GM23338 (cell line): ENCODE results near the gene ZNF185. TPM values are rescaled to one million over a fixed set of nuclear protein-coding genes. Genes with fewer than 3 reads are reported as not detected.

Experiments used
- ATAC-seq: fragments of 200-7000 bp; cut with Tn5 transposase; 3 replicates; pipeline ENCODE4 v1.9.1; 2020
- DNase-seq: peaks from one replicate; pipeline ENCODE4 v3.0.0-alpha.2; 2015; ENCODE audit warnings: low spot score
- H2AFZ ChIP-seq: fragments of 200-600 bp; sonication (generic); 2 replicates; pipeline ENCODE4 v1.8.0; 2016; ENCODE audit warnings: antibody characterized with exemption, mild to moderate bottlenecking, moderate library complexity
- H3F3A ChIP-seq: fragments of 200-600 bp; sonication (generic); replicated peaks from 2 replicates; pipeline ENCODE4 v1.8.0; 2017; ENCODE audit warnings: antibody characterized with exemption, mixed run types, low read depth
- H3K27ac ChIP-seq: fragments of 200-600 bp; sonication (generic); 2 replicates; pipeline ENCODE4 v1.6.1; 2016; ENCODE audit warnings: low read depth
- H3K27me3 ChIP-seq: fragments of 200-600 bp; sonication (generic); 2 replicates; pipeline ENCODE4 v1.8.0; 2016; ENCODE audit warnings: mild to moderate bottlenecking, mixed run types, moderate library complexity; ENCODE audit not compliant: insufficient read depth
- H3K36me3 ChIP-seq: fragments of 200-600 bp; sonication (generic); 2 replicates; pipeline ENCODE4 v1.8.0; 2016; ENCODE audit warnings: mild to moderate bottlenecking; ENCODE audit not compliant: insufficient read depth
- H3K4me1 ChIP-seq: fragments of 200-600 bp; sonication (generic); 2 replicates; pipeline ENCODE4 v1.8.0; 2016; ENCODE audit warnings: mild to moderate bottlenecking, moderate library complexity; ENCODE audit not compliant: insufficient read depth
- H3K4me2 ChIP-seq: fragments of 200-600 bp; sonication (generic); 2 replicates; pipeline ENCODE4 v1.7.1; 2017; ENCODE audit warnings: mixed run types
- H3K4me3 ChIP-seq: fragments of 200-600 bp; sonication (generic); 2 replicates; pipeline ENCODE4 v1.6.1; 2016; ENCODE audit warnings: mixed run types
- H3K79me2 ChIP-seq: fragments of 200-600 bp; sonication (generic); replicated peaks from 2 replicates; pipeline ENCODE4 v1.8.0; 2017; ENCODE audit warnings: mild to moderate bottlenecking; ENCODE audit not compliant: insufficient read depth
- H3K9me2 ChIP-seq: fragments of 200-600 bp; sonication (generic); 2 replicates; pipeline ENCODE4 v1.8.0; 2017; ENCODE audit not compliant: insufficient read depth
- H4K20me1 ChIP-seq: fragments of 200-600 bp; sonication (generic); replicated peaks from 2 replicates; pipeline ENCODE4 v1.8.0; 2017; ENCODE audit warnings: mild to moderate bottlenecking; ENCODE audit not compliant: insufficient read depth
- H3K27ac Mint-ChIP-seq: 2 replicates; pipeline ENCODE4 v1.8.0; 2020; ENCODE audit warnings: inconsistent platforms, mild to moderate bottlenecking, moderate library complexity, mixed read lengths
- H3K27me3 Mint-ChIP-seq: 3 replicates; pipeline ENCODE4 v1.8.0; 2022; ENCODE audit warnings: low read depth, mild to moderate bottlenecking, moderate library complexity, mixed read lengths, inconsistent platforms; ENCODE audit not compliant: insufficient read depth, poor library complexity
- H3K36me3 Mint-ChIP-seq: 3 replicates; pipeline ENCODE4 v1.8.0; 2021; ENCODE audit warnings: low read depth, mild to moderate bottlenecking, inconsistent platforms, moderate library complexity, mixed read lengths
- H3K4me1 Mint-ChIP-seq: 3 replicates; pipeline ENCODE4 v1.8.0; 2020; ENCODE audit warnings: mild to moderate bottlenecking, inconsistent platforms, mixed read lengths
- H3K4me3 Mint-ChIP-seq: 3 replicates; pipeline ENCODE4 v1.8.0; 2021; ENCODE audit warnings: moderate library complexity, mild to moderate bottlenecking, inconsistent platforms, mixed read lengths
- H3K9me3 Mint-ChIP-seq: 3 replicates; pipeline ENCODE4 v1.8.0; 2020; ENCODE audit warnings: moderate library complexity, mild to moderate bottlenecking, inconsistent platforms, mixed read lengths
- CREB1 ChIP-seq: fragments of 250-450 bp; sonication (Bioruptor Pico); IDR thresholded peaks from 2 replicates; pipeline ENCODE4 v1.5.0; 2020; ENCODE audit warnings: low read depth, mild to moderate bottlenecking, moderate library complexity
- EZH2 ChIP-seq: fragments of 200-600 bp; sonication (generic); IDR thresholded peaks from one replicate; pipeline ENCODE4 v1.8.0; 2017; ENCODE audit warnings: antibody characterized with exemption, mild to moderate bottlenecking, low read depth; ENCODE audit not compliant: unreplicated experiment
- EZH2phosphoT487 ChIP-seq: fragments of 200-600 bp; sonication (generic); IDR thresholded peaks from one replicate; pipeline ENCODE4 v1.8.1; 2018; ENCODE audit warnings: antibody characterized with exemption; ENCODE audit not compliant: unreplicated experiment
- JUNB ChIP-seq: IDR thresholded peaks from one replicate; pipeline ENCODE4 v1.6.1; 2016; ENCODE audit warnings: antibody characterized with exemption; ENCODE audit not compliant: unreplicated experiment
- NANOG ChIP-seq: IDR thresholded peaks from 2 replicates; pipeline ENCODE4 v1.6.1; 2016; ENCODE audit warnings: antibody characterized with exemption, borderline replicate concordance
- POLR2AphosphoS5 ChIP-seq: IDR thresholded peaks from 2 replicates; pipeline ENCODE4 v1.6.1; 2016; ENCODE audit warnings: antibody characterized with exemption, low read depth
- REST ChIP-seq: IDR thresholded peaks from one replicate; pipeline ENCODE4 v1.6.1; 2018; ENCODE audit warnings: antibody characterized with exemption; ENCODE audit not compliant: unreplicated experiment
- STAT1 ChIP-seq: IDR thresholded peaks from one replicate; pipeline ENCODE4 v1.6.1; 2016; ENCODE audit warnings: antibody characterized with exemption; ENCODE audit not compliant: unreplicated experiment
- ZNF114 ChIP-seq: fragments of 250-450 bp; sonication (Bioruptor Pico); IDR thresholded peaks from 2 replicates; pipeline ENCODE4 v1.5.0; 2020; ENCODE audit warnings: mild to moderate bottlenecking, moderate library complexity
- ZNF331 ChIP-seq: fragments of 250-450 bp; sonication (Bioruptor Pico); IDR thresholded peaks from 2 replicates; pipeline ENCODE4 v1.5.0; 2020; ENCODE audit warnings: low read depth, mild to moderate bottlenecking, moderate library complexity
- polyA plus RNA-seq: library from polyadenylated mRNA; unstranded; fragments of >200 nt; fragmentation: Nextera tagmentation; extraction: Ambion mirVana; gene quantifications from 2 replicates; pipeline ENCODE4 v1.2.1, GENCODE V29; 2016
- total RNA-seq: library from RNA; depleted of rRNA; stranded (reverse); fragments of >200 nt; shearing (Covaris generic); gene quantifications from 2 replicates; pipeline ENCODE4 v1.2.3, GENCODE V29; 2014
- TF ChIP-seq, protein P1 (sequence below): IDR thresholded peaks from 2 replicates; pipeline ENCODE4 v1.6.1; 2016; ENCODE audit warnings: antibody characterized with exemption
- TF ChIP-seq, protein P2 (sequence below), 2 experiments: fragments of 200-600 bp in 1 of 2; sonication (generic) in 1 of 2; conservative IDR thresholded peaks; 2 replicates each; pipeline versions ENCODE4 v1.5.1 to v1.6.1; 2016 to 2017; ENCODE audit warnings: antibody characterized with exemption in 2 of 2, low read depth in 2 of 2, mild to moderate bottlenecking in 2 of 2, moderate library complexity in 1 of 2
- TF ChIP-seq, protein P3 (sequence below): fragments of 250-450 bp; sonication (Bioruptor Pico); IDR thresholded peaks from 2 replicates; pipeline ENCODE4 v1.5.0; 2020; ENCODE audit warnings: mild to moderate bottlenecking, moderate library complexity

The ZNF185 gene
- total and polyA plus RNA-seq, 2 experiments from 2014 or later = 2.9 to 7.8 TPM

DNA sequence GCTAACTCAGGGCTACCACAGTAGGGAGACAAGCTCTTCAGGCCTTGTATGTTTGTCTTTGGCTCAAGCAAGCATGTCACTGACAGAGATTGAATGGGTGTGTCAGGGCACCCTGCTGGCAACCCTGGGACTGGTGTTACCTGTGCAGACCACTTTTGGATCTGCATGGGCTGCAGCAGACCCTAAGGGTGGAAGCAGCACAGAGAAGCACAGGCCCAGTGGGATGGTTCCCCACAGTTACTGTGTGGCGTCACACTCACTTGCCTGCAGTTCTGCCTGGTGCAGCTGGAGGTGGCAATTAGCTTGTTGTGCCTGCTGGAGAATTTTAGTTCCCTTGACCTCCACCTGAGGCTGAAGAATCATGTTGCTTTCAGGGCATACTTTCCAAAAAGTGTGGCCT lies 46.0 kb downstream of the ZNF185 start:
- H3K27ac Mint-ChIP-seq = no peak overlapping the region
- no peak for ATAC-seq
- Histone ChIP-seq H3K4me2 (no peak overlapping the region), H3K4me1 (no peaks in the 10 kb centered on the region), H3K79me2 (no peaks in the 10 kb centered on the region), H3K4me3 (no peak overlapping the region), H3F3A (no peaks in the 10 kb centered on the region), H2AFZ (no peak overlapping the region), H3K36me3 (no peaks in the 10 kb centered on the region), H4K20me1 (no peaks in the 10 kb centered on the region), H3K27me3 (no peaks in the 10 kb centered on the region), H3K27ac (no peak overlapping the region), H3K9me2 (no peaks in the 10 kb centered on the region)
- H3K27me3 Mint-ChIP-seq = peaks cover 1% of the 10 kb centered on the region
- 0 out of 3 replicates have a peak, but pooled peaks cover 3% of the 10 kb centered on the region for H3K36me3 Mint-ChIP-seq
- no peak overlapping the region for H3K4me3 Mint-ChIP-seq
- no peak for DNase-seq
- no peaks in the 10 kb centered on the region for H3K9me3 Mint-ChIP-seq
- peaks cover 4% of the 10 kb centered on the region; the same call in 2 of the 3 replicates for H3K4me1 Mint-ChIP-seq
- TF ChIP-seq, protein P1, sequence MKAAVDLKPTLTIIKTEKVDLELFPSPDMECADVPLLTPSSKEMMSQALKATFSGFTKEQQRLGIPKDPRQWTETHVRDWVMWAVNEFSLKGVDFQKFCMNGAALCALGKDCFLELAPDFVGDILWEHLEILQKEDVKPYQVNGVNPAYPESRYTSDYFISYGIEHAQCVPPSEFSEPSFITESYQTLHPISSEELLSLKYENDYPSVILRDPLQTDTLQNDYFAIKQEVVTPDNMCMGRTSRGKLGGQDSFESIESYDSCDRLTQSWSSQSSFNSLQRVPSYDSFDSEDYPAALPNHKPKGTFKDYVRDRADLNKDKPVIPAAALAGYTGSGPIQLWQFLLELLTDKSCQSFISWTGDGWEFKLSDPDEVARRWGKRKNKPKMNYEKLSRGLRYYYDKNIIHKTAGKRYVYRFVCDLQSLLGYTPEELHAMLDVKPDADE = no peak
- TF ChIP-seq POLR2AphosphoS5 (no peak), EZH2phosphoT487 (no peak), STAT1 (no peak), ZNF331 (CRISPR knock-in tag) (no peak), NANOG (no peak), JUNB (no peak), EZH2 (no peak), CREB1 (CRISPR knock-in tag) (no peak), ZNF114 (CRISPR knock-in tag) (no peak), REST (no peak)
- TF ChIP-seq, protein P2, sequence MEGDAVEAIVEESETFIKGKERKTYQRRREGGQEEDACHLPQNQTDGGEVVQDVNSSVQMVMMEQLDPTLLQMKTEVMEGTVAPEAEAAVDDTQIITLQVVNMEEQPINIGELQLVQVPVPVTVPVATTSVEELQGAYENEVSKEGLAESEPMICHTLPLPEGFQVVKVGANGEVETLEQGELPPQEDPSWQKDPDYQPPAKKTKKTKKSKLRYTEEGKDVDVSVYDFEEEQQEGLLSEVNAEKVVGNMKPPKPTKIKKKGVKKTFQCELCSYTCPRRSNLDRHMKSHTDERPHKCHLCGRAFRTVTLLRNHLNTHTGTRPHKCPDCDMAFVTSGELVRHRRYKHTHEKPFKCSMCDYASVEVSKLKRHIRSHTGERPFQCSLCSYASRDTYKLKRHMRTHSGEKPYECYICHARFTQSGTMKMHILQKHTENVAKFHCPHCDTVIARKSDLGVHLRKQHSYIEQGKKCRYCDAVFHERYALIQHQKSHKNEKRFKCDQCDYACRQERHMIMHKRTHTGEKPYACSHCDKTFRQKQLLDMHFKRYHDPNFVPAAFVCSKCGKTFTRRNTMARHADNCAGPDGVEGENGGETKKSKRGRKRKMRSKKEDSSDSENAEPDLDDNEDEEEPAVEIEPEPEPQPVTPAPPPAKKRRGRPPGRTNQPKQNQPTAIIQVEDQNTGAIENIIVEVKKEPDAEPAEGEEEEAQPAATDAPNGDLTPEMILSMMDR (conservative IDR thresholded peaks at IDR 0.05; ENCODE audit: low read depth in 2 of 2) = no peak
- TF ChIP-seq, protein P3, sequence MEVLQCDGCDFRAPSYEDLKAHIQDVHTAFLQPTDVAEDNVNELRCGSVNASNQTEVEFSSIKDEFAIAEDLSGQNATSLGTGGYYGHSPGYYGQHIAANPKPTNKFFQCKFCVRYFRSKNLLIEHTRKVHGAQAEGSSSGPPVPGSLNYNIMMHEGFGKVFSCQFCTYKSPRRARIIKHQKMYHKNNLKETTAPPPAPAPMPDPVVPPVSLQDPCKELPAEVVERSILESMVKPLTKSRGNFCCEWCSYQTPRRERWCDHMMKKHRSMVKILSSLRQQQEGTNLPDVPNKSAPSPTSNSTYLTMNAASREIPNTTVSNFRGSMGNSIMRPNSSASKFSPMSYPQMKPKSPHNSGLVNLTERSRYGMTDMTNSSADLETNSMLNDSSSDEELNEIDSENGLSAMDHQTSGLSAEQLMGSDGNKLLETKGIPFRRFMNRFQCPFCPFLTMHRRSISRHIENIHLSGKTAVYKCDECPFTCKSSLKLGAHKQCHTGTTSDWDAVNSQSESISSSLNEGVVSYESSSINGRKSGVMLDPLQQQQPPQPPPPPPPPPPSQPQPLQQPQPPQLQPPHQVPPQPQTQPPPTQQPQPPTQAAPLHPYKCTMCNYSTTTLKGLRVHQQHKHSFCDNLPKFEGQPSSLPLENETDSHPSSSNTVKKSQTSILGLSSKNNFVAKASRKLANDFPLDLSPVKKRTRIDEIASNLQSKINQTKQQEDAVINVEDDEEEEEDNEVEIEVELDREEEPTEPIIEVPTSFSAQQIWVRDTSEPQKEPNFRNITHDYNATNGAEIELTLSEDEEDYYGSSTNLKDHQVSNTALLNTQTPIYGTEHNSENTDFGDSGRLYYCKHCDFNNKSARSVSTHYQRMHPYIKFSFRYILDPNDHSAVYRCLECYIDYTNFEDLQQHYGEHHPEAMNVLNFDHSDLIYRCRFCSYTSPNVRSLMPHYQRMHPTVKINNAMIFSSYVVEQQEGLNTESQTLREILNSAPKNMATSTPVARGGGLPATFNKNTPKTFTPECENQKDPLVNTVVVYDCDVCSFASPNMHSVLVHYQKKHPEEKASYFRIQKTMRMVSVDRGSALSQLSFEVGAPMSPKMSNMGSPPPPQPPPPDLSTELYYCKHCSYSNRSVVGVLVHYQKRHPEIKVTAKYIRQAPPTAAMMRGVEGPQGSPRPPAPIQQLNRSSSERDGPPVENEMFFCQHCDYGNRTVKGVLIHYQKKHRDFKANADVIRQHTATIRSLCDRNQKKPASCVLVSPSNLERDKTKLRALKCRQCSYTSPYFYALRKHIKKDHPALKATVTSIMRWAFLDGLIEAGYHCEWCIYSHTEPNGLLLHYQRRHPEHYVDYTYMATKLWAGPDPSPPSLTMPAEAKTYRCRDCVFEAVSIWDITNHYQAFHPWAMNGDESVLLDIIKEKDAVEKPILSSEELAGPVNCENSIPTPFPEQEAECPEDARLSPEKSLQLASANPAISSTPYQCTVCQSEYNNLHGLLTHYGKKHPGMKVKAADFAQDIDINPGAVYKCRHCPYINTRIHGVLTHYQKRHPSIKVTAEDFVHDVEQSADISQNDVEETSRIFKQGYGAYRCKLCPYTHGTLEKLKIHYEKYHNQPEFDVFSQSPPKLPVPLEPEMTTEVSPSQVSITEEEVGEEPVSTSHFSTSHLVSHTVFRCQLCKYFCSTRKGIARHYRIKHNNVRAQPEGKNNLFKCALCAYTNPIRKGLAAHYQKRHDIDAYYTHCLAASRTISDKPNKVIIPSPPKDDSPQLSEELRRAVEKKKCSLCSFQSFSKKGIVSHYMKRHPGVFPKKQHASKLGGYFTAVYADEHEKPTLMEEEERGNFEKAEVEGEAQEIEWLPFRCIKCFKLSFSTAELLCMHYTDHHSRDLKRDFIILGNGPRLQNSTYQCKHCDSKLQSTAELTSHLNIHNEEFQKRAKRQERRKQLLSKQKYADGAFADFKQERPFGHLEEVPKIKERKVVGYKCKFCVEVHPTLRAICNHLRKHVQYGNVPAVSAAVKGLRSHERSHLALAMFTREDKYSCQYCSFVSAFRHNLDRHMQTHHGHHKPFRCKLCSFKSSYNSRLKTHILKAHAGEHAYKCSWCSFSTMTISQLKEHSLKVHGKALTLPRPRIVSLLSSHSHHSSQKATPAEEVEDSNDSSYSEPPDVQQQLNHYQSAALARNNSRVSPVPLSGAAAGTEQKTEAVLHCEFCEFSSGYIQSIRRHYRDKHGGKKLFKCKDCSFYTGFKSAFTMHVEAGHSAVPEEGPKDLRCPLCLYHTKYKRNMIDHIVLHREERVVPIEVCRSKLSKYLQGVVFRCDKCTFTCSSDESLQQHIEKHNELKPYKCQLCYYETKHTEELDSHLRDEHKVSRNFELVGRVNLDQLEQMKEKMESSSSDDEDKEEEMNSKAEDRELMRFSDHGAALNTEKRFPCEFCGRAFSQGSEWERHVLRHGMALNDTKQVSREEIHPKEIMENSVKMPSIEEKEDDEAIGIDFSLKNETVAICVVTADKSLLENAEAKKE (CRISPR knock-in tag) = no peak
